GM12865 (cell line): Measurements from ENCODE around the gene AQP5.

Experiments used
- DNase-seq: peaks from one replicate; pipeline ENCODE4 v3.0.0; 2010; ENCODE audit warnings: low read depth
- H3K4me3 ChIP-seq: 2 replicates; pipeline ENCODE4 v1.5.1; 2011; ENCODE audit warnings: mild to moderate bottlenecking, low read depth, low read length, control low read depth
- CTCF ChIP-seq: IDR thresholded peaks from 2 replicates; pipeline ENCODE4 v1.5.1; 2011; ENCODE audit warnings: low read length, control low read depth, low read depth, inconsistent platforms; ENCODE audit not compliant: insufficient read depth; ENCODE audit errors: missing control alignments

Gene AQP5

GRCh38 chr12:49954863-49955830 is 6.5 kb upstream of the AQP5 start:
- DNase-seq: no peak
- TF ChIP-seq CTCF: no peak
- H3K4me3 ChIP-seq: no peak overlapping the region

- no peak for TF ChIP-seq CTCF
- DNase-seq: no peak
- H3K4me3 ChIP-seq: no peak overlapping the region
These were observed 5.6 kb upstream of the AQP5 start for GRCh38 chr12:49955899-49956662.

- DNase-seq: no peak
- TF ChIP-seq CTCF: no peak
- no peak overlapping the region for H3K4me3 ChIP-seq
These were observed 4.8 kb upstream of the AQP5 start for GRCh38 chr12:49956663-49957569.

- no peak overlapping the region for H3K4me3 ChIP-seq
- no peak for TF ChIP-seq CTCF
- no peak for DNase-seq
These were observed 4.1 kb upstream of the AQP5 start for GRCh38 chr12:49957570-49957967.

- no peak for TF ChIP-seq CTCF
- H3K4me3 ChIP-seq: no peak overlapping the region
- DNase-seq: no peak
These were observed 1.8 kb upstream of the AQP5 start for GRCh38 chr12:49959685-49960473.
